Measurements from ENCODE around the gene TYW5. TPM values are rescaled to one million over a fixed set of nuclear protein-coding genes. Genes with fewer than 3 reads are reported as not detected.
A peak's percentile ranks its signal among the peaks of the same experiment; 100 is the strongest.
"Not testable (repeated sequence)": the region's sequence is repeated elsewhere in the genome, so short reads cannot be mapped to it uniquely, and the experiment has no call there.

The TYW5 gene
- polyA plus RNA-seq, 1 donor (not counting 4 experiments of a cell fraction or from before 2014, with no cell fraction given), result 9.9 TPM

DNA sequence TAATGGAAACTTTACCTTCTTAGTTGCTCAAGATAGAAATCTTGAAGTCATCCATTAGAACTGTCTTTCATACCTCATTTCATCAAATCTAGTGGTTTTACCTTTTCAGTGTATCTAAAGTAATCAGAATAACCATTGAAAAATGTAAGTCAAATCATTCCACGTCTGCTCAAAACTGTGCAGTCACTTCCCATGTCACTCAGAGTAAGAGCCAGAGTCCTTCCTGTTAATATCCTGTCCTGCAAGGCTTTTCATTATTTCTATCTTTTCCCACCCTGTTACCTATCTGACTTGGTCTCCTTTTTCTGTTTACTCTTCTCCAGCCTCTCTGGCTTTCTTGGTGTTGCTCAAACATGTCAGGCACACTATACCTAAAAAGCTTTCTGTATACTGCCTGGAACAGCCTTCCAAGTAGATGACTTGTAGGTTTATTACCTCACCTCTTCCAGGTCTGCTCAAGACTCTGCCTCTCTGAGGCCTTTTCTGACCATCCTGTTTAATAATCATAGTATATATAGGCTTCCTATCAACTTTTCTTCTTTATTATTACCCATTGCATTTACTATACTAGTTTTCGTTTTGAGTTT, 40.8 kb downstream of the TYW5 start:
- H4K20me1 ChIP-seq (ENCODE audit: control insufficient read depth, extremely low read depth, insufficient read depth, low read length), result no peaks in the 10 kb centered on the region
- H3K9me3 ChIP-seq (ENCODE audit: control insufficient read depth, low read depth, low read length), result peaks cover 4% of the 10 kb centered on the region
- H3K79me2 ChIP-seq (ENCODE audit: control insufficient read depth, insufficient read depth, low read length), result peaks cover 71% of the 10 kb centered on the region
- H2AFZ ChIP-seq (ENCODE audit: control insufficient read depth, low read length), result no peak overlapping the region
- no peak overlapping the region for H3K4me3 ChIP-seq (ENCODE audit: control insufficient read depth in 2 of 3, extremely low read depth in 1 of 3, insufficient read depth in 2 of 3, low read depth in 1 of 3, low read length in 3 of 3)
- DNase-seq (ENCODE audit: low read depth, low spot score) (no peak), FAIRE-seq (no peak)
- H3K27me3 ChIP-seq (ENCODE audit: control insufficient read depth, extremely low read depth, insufficient read depth, low read length), result no peaks in the 10 kb centered on the region
- H3K4me2 ChIP-seq (ENCODE audit: control insufficient read depth, extremely low read depth, insufficient read depth, low read depth, low read length), result peak overlapping the region; percentile 15
- H3K9ac ChIP-seq (ENCODE audit: control insufficient read depth, extremely low read depth, insufficient read depth, low read length), result no peak overlapping the region
- no peak for TF ChIP-seq EZH2 (IDR thresholded peaks at IDR 0.05; ENCODE audit: low read length)
- TF ChIP-seq, protein P1, sequence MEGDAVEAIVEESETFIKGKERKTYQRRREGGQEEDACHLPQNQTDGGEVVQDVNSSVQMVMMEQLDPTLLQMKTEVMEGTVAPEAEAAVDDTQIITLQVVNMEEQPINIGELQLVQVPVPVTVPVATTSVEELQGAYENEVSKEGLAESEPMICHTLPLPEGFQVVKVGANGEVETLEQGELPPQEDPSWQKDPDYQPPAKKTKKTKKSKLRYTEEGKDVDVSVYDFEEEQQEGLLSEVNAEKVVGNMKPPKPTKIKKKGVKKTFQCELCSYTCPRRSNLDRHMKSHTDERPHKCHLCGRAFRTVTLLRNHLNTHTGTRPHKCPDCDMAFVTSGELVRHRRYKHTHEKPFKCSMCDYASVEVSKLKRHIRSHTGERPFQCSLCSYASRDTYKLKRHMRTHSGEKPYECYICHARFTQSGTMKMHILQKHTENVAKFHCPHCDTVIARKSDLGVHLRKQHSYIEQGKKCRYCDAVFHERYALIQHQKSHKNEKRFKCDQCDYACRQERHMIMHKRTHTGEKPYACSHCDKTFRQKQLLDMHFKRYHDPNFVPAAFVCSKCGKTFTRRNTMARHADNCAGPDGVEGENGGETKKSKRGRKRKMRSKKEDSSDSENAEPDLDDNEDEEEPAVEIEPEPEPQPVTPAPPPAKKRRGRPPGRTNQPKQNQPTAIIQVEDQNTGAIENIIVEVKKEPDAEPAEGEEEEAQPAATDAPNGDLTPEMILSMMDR (optimal IDR thresholded peaks at IDR 0.05 in 1 of 3, IDR thresholded peaks at IDR 0.05 in 1 of 3, conservative IDR thresholded peaks at IDR 0.05 in 1 of 3; ENCODE audit: extremely low read depth in 1 of 3, insufficient read depth in 2 of 3, low read length in 3 of 3), result no peak
- peaks cover 5 to 7% of the 10 kb centered on the region in 2 experiments for H3K36me3 ChIP-seq (ENCODE audit: control insufficient read depth in 2 of 2, extremely low read depth in 1 of 2, insufficient read depth in 2 of 2, low read length in 2 of 2)
- H3K4me1 ChIP-seq (ENCODE audit: control insufficient read depth, extremely low read depth, insufficient read depth, low read length), result peaks cover 15% of the 10 kb centered on the region
- no peak overlapping the region for H3K27ac ChIP-seq (ENCODE audit: control insufficient read depth, insufficient read depth, low read length)
- H3K9me1 ChIP-seq (ENCODE audit: control insufficient read depth, extremely low read depth, insufficient read depth, low read length), result no peaks in the 10 kb centered on the region
- dilution Hi-C loops (cut with MboI; ENCODE audit: extremely low pct_ligation_motif_present, low sequenced_read_pairs), result no loop called here

DNA sequence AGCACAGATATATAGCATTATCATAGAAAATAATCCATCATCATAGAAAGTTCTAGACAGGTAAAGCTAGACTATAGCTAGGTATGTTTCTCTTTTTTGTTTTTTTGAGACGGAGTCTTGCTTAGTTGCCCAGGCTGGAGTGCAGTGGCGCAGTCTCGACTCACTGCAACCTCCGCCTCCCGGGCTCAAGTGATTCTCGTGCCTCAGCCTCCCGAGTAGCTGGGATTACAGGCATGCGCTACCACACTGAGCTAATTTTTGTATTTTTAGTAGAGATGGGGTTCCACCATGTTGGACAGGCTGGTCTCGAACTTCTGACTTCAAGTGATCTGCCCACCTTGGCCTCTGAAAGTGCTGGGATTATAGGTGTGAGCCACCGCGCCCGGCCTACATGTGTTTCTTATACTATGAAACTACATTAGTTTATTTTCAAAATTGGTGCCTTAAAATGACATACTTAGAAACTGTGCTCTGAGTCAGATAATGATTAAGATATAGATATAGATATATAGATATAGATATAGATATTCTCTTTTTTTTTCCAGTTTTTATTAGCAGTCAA, 42.7 kb downstream of the TYW5 start:
- H3K9me3 ChIP-seq (ENCODE audit: control insufficient read depth, low read depth, low read length); dilution Hi-C loops (cut with MboI; ENCODE audit: extremely low pct_ligation_motif_present, low sequenced_read_pairs); DNase-seq (ENCODE audit: low read depth, low spot score); H3K36me3 ChIP-seq (ENCODE audit: control insufficient read depth in 2 of 2, extremely low read depth in 1 of 2, insufficient read depth in 2 of 2, low read length in 2 of 2); H4K20me1 ChIP-seq (ENCODE audit: control insufficient read depth, extremely low read depth, insufficient read depth, low read length); H3K27me3 ChIP-seq (ENCODE audit: control insufficient read depth, extremely low read depth, insufficient read depth, low read length); H2AFZ ChIP-seq (ENCODE audit: control insufficient read depth, low read length); H3K9me1 ChIP-seq (ENCODE audit: control insufficient read depth, extremely low read depth, insufficient read depth, low read length); FAIRE-seq: not testable (repeated sequence)
- peak overlapping the region; percentile 92 to 100 (median 98) for H3K4me3 ChIP-seq (ENCODE audit: control insufficient read depth in 2 of 3, extremely low read depth in 1 of 3, insufficient read depth in 2 of 3, low read depth in 1 of 3, low read length in 3 of 3)
- peak overlapping the region; percentile 89 for H3K4me2 ChIP-seq (ENCODE audit: control insufficient read depth, extremely low read depth, insufficient read depth, low read depth, low read length)
- peak overlapping the region; percentile 73 for H3K27ac ChIP-seq (ENCODE audit: control insufficient read depth, insufficient read depth, low read length)
- H3K79me2 ChIP-seq (ENCODE audit: control insufficient read depth, insufficient read depth, low read length), result peaks cover 56% of the 10 kb centered on the region
- H3K4me1 ChIP-seq (ENCODE audit: control insufficient read depth, extremely low read depth, insufficient read depth, low read length), result peaks cover 15% of the 10 kb centered on the region
- H3K9ac ChIP-seq (ENCODE audit: control insufficient read depth, extremely low read depth, insufficient read depth, low read length), result peak overlapping the region; percentile 90

DNA sequence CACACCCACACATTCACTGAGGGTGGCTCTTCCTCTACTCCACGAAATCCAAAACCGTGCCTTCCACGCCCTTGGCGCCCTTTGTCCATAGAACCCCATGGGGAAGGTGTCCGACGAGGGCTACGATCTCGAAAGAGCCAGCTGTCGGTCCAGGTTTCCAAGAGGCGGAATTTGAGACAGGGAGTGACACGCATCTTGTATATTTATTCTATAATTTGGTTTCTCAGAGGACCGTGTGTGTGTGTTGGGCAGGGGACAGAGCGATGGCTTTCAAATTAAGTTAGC, 43.5 kb downstream of the TYW5 start:
- FAIRE-seq (no peak), DNase-seq (ENCODE audit: low read depth, low spot score) (no peak)
- H3K79me2 ChIP-seq (ENCODE audit: control insufficient read depth, insufficient read depth, low read length), result peaks cover 48% of the 10 kb centered on the region
- dilution Hi-C loops (cut with MboI; ENCODE audit: extremely low pct_ligation_motif_present, low sequenced_read_pairs), result no loop called here
- H3K4me1 ChIP-seq (ENCODE audit: control insufficient read depth, extremely low read depth, insufficient read depth, low read length), result peaks cover 15% of the 10 kb centered on the region
- H4K20me1 ChIP-seq (ENCODE audit: control insufficient read depth, extremely low read depth, insufficient read depth, low read length), result no peaks in the 10 kb centered on the region
- peak overlapping the region; percentile 90 for H3K9ac ChIP-seq (ENCODE audit: control insufficient read depth, extremely low read depth, insufficient read depth, low read length)
- peaks cover 3 to 4% of the 10 kb centered on the region in 2 experiments for H3K36me3 ChIP-seq (ENCODE audit: control insufficient read depth in 2 of 2, extremely low read depth in 1 of 2, insufficient read depth in 2 of 2, low read length in 2 of 2)
- peak overlapping the region; percentile 89 for H3K4me2 ChIP-seq (ENCODE audit: control insufficient read depth, extremely low read depth, insufficient read depth, low read depth, low read length)
- no peaks in the 10 kb centered on the region for H3K27me3 ChIP-seq (ENCODE audit: control insufficient read depth, extremely low read depth, insufficient read depth, low read length)
- H3K4me3 ChIP-seq (ENCODE audit: control insufficient read depth in 2 of 3, extremely low read depth in 1 of 3, insufficient read depth in 2 of 3, low read depth in 1 of 3, low read length in 3 of 3), result peak overlapping the region; percentile 92 to 100 (median 98)
- H3K9me1 ChIP-seq (ENCODE audit: control insufficient read depth, extremely low read depth, insufficient read depth, low read length), result no peaks in the 10 kb centered on the region
- TF ChIP-seq, protein P1 (optimal IDR thresholded peaks at IDR 0.05 in 1 of 3, IDR thresholded peaks at IDR 0.05 in 1 of 3, conservative IDR thresholded peaks at IDR 0.05 in 1 of 3; ENCODE audit: extremely low read depth in 1 of 3, insufficient read depth in 2 of 3, low read length in 3 of 3), result no peak
- TF ChIP-seq EZH2 (IDR thresholded peaks at IDR 0.05; ENCODE audit: low read length), result no peak
- H2AFZ ChIP-seq (ENCODE audit: control insufficient read depth, low read length), result peak overlapping the region; percentile 70
- peak overlapping the region; percentile 73 for H3K27ac ChIP-seq (ENCODE audit: control insufficient read depth, insufficient read depth, low read length)
- peaks cover 1% of the 10 kb centered on the region for H3K9me3 ChIP-seq (ENCODE audit: control insufficient read depth, low read depth, low read length)

Data from keratinocyte (primary cell).